Tibial nerve (tissue), 4 donors: ENCODE results near the gene TAF11L12. TPM values are rescaled to one million over a fixed set of nuclear protein-coding genes. Genes with fewer than 3 reads are reported as not detected.
"Not testable (repeated sequence)": the region's sequence is repeated elsewhere in the genome, so short reads cannot be mapped to it uniquely, and the experiment has no call there.

Experiments
- DNase-seq, 2 donors: peaks; one replicate each; pipeline ENCODE4 v3.0.0-alpha.2; 2019; ENCODE audit warnings: low spot score in 2 of 2
- H3K27ac ChIP-seq, 4 donors: fragments of 200-600 bp; sonication (generic) in 3 of 4; one replicate each; pipeline ENCODE4 v1.5.1; 2017 to 2019; ENCODE audit warnings: mild to moderate bottlenecking in 1 of 4
- H3K27me3 ChIP-seq, 2 donors: fragments of 200-600 bp; sonication (generic) in 1 of 2; one replicate each; pipeline versions ENCODE4 v1.5.1 to v1.6.0; 2017 to 2019
- H3K36me3 ChIP-seq, 3 donors: fragments of 200-600 bp; sonication (generic); one replicate each; pipeline ENCODE4 v1.5.1; 2018 to 2019
- H3K4me1 ChIP-seq, 4 donors: fragments of 200-600 bp; sonication (generic) in 3 of 4; one replicate each; pipeline ENCODE4 v1.5.1; 2017 to 2019
- H3K4me3 ChIP-seq, 4 donors: fragments of 200-600 bp; sonication (generic) in 3 of 4; one replicate each; pipeline ENCODE4 v1.5.1; 2017 to 2019; ENCODE audit warnings: mild to moderate bottlenecking in 1 of 4, moderate library complexity in 1 of 4
- H3K9me3 ChIP-seq, 4 donors: fragments of 200-600 bp; sonication (generic) in 3 of 4; one replicate each; pipeline ENCODE4 v1.5.1; 2017 to 2019
- CTCF ChIP-seq, 5 experiments: fragments of 200-600 bp in 3 of 5; fragments of 450-650 bp in 2 of 5; sonication (generic) in 3 of 5; IDR thresholded peaks; one replicate each; pipeline ENCODE4 v1.5.1; 2016 to 2019; ENCODE audit warnings: antibody characterized with exemption in 5 of 5, mild to moderate bottlenecking in 3 of 5, moderate library complexity in 2 of 5
- EP300 ChIP-seq, 2 donors: sonication (generic); formaldehyde crosslinking; IDR thresholded peaks; one replicate each; pipeline ENCODE4 v1.6.1; 2017; ENCODE audit warnings: antibody characterized with exemption in 2 of 2, mild to moderate bottlenecking in 1 of 2
- POLR2A ChIP-seq, 2 donors: fragments of 450-650 bp; IDR thresholded peaks; one replicate each; pipeline ENCODE4 v1.6.1; 2017; ENCODE audit warnings: antibody characterized with exemption in 2 of 2, mild to moderate bottlenecking in 2 of 2, moderate library complexity in 2 of 2
- WGBS, 2 donors: methylation state at CpG; one replicate each; pipeline ENCODE4 v1.1.5; 2018; 5-methylcytosine and 5-hydroxymethylcytosine counted together
- total RNA-seq, 4 donors: library from RNA; depleted of rRNA; stranded (reverse); fragments of >200 nt; gene quantifications; one replicate each; pipeline ENCODE4 v1.1.0, GENCODE V29; 2016

Gene TAF11L12
- total RNA-seq, result not detected

GRCh38 chr5:17610092-17610491 lies at the start of gene TAF11L12:
Gene TAF11L12 (plus strand): TSS chr5:17610392.
- H3K27me3 ChIP-seq, H3K36me3 ChIP-seq, DNase-seq, H3K9me3 ChIP-seq, H3K27ac ChIP-seq, H3K4me1 ChIP-seq, H3K4me3 ChIP-seq: not testable (repeated sequence)
- WGBS, 2 donors, result 47 to 77% methylated on average over 2 of the region's 2 CpGs

- WGBS, 2 donors, result no CpG with 5 or more reads among the region's 16 CpGs
Measured at GRCh38 chr5:17585658-17586057, 24.5 kb upstream of the TAF11L12 start, which contains the start of gene TAF11L7. Gene TAF11L7 (minus strand): TSS chr5:17585758.

GRCh38 chr5:17590860-17591259 lies 19.3 kb upstream of the TAF11L12 start, which contains the start of gene TAF11L8:
Gene TAF11L8 (minus strand): TSS chr5:17590960.
- not testable (repeated sequence) for H3K36me3 ChIP-seq, H3K4me3 ChIP-seq, H3K27ac ChIP-seq, DNase-seq, H3K9me3 ChIP-seq, H3K27me3 ChIP-seq, H3K4me1 ChIP-seq
- no CpG with 5 or more reads among the region's 16 CpGs for WGBS, 2 donors

More at GRCh38 chr5:17585658-17586057, 24.5 kb upstream of the TAF11L12 start, which contains the start of gene TAF11L7:
- H3K27me3 ChIP-seq, H3K4me1 ChIP-seq, H3K36me3 ChIP-seq, H3K4me3 ChIP-seq, H3K9me3 ChIP-seq, DNase-seq, H3K27ac ChIP-seq: not testable (repeated sequence)

- not testable (repeated sequence) for H3K4me3 ChIP-seq, H3K27ac ChIP-seq, H3K27me3 ChIP-seq, H3K36me3 ChIP-seq, H3K9me3 ChIP-seq, DNase-seq, H3K4me1 ChIP-seq
- WGBS, 2 donors, result 91 to 96% methylated on average over 13 of the region's 15 CpGs
Measured at GRCh38 chr5:17594255-17594654, 15.9 kb upstream of the TAF11L12 start, which contains the start of gene TAF11L9. Gene TAF11L9 (minus strand): TSS chr5:17594394.

GRCh38 chr5:17597728-17598127 lies 12.5 kb upstream of the TAF11L12 start, which contains the start of gene TAF11L10:
Gene TAF11L10 (minus strand): TSS chr5:17597828.
- DNase-seq, H3K9me3 ChIP-seq, H3K27ac ChIP-seq, H3K4me3 ChIP-seq, H3K4me1 ChIP-seq, H3K27me3 ChIP-seq, H3K36me3 ChIP-seq: not testable (repeated sequence)
- WGBS, 2 donors, result no CpG with 5 or more reads among the region's 15 CpGs

GRCh38 chr5:17603880-17604279 lies 6.3 kb upstream of the TAF11L12 start, which contains the start of gene TAF11L11:
Gene TAF11L11 (plus strand): TSS chr5:17604183.
- not testable (repeated sequence) for H3K36me3 ChIP-seq, H3K4me1 ChIP-seq, H3K9me3 ChIP-seq, H3K4me3 ChIP-seq, H3K27me3 ChIP-seq, H3K27ac ChIP-seq, DNase-seq
- 57 to 60% methylated on average over 6 of the region's 6 CpGs for WGBS, 2 donors

GRCh38 chr5:17604951-17605350 lies 5.2 kb upstream of the TAF11L12 start:
- WGBS, 2 donors, result 92 to 93% methylated on average over 14 of the region's 14 CpGs

GRCh38 chr5:17607461-17607860 lies 2.7 kb upstream of the TAF11L12 start:
- not testable (repeated sequence) for H3K27me3 ChIP-seq, H3K4me1 ChIP-seq, DNase-seq, H3K9me3 ChIP-seq, H3K36me3 ChIP-seq, H3K27ac ChIP-seq, H3K4me3 ChIP-seq
- WGBS, 2 donors, result 85 to 97% methylated on average over 4 of the region's 4 CpGs

More at GRCh38 chr5:17604951-17605350, 5.2 kb upstream of the TAF11L12 start:
- DNase-seq, result no peak
- H3K4me1 ChIP-seq, result no peaks in the 10 kb centered on the region
- peaks cover 0 to 3% (median 0%) of the 10 kb centered on the region in 4 donors for H3K9me3 ChIP-seq
- no peak overlapping the region for H3K4me3 ChIP-seq
- H3K27ac ChIP-seq, result no peak overlapping the region
- H3K27me3 ChIP-seq, result no peaks in the 10 kb centered on the region
- TF ChIP-seq POLR2A (IDR thresholded peaks at IDR 0.05) (no peak), CTCF (IDR thresholded peaks at IDR 0.05) (no peak), EP300 (IDR thresholded peaks at IDR 0.05) (no peak)
- no peaks in the 10 kb centered on the region for H3K36me3 ChIP-seq

- 91 to 97% methylated on average over 12 to 17 of the region's 17 CpGs for WGBS, 2 donors
- Histone ChIP-seq H3K27me3 (no peaks in the 10 kb centered on the region), H3K36me3 (no peaks in the 10 kb centered on the region), H3K9me3 (no peaks in the 10 kb centered on the region), H3K4me1 (no peaks in the 10 kb centered on the region), H3K27ac (no peak overlapping the region), H3K4me3 (no peak overlapping the region)
- no peak for TF ChIP-seq EP300 (IDR thresholded peaks at IDR 0.05)
- no peak for TF ChIP-seq POLR2A (IDR thresholded peaks at IDR 0.05)
- no peak for TF ChIP-seq CTCF (IDR thresholded peaks at IDR 0.05)
- no peak for DNase-seq
Measured at GRCh38 chr5:17614872-17615605, 4.8 kb downstream of the TAF11L12 start.
